A673 (cell line): ENCODE measurements around the gene LMNTD2. TPM values are rescaled to one million over a fixed set of nuclear protein-coding genes. Genes with fewer than 3 reads are reported as not detected.

Experiments used
- BruUV-seq: library from RNA; stranded (reverse); fragments of 400-500 nt; replicated peaks from 2 replicates; lab custom pipeline; 2021; lab: Mats Ljungman, UMichigan
- CTCF ChIA-PET: fragments of 300-600 bp; sonication (Branson Sonifier 250); formaldehyde crosslinking; loops from one replicate; lab custom pipeline; 2022; ENCODE audit warnings: antibody characterized with exemption; lab: Charles Lee
- POLR2A ChIA-PET: fragments of 300-600 bp; sonication (Branson Sonifier 250); formaldehyde crosslinking; loops from one replicate; lab custom pipeline; 2022; ENCODE audit warnings: antibody characterized with exemption; ENCODE audit not compliant: low non-redundant PET; lab: Charles Lee
- DNase-seq: peaks from one replicate; pipeline ENCODE4 v3.0.0-alpha.2; 2015; ENCODE audit warnings: low spot score
- H3K27ac ChIP-seq: fragments of 200-600 bp; sonication (generic); 2 replicates; pipeline ENCODE4 v1.5.1; 2016; ENCODE audit warnings: mixed run types, low read depth, mild to moderate bottlenecking, mixed read lengths, antibody characterized with exemption, low read length; ENCODE audit not compliant: poor library complexity, severe bottlenecking
- H3K27me3 ChIP-seq: fragments of 200-600 bp; sonication (generic); replicated peaks from 2 replicates; pipeline ENCODE4 v1.6.1; 2017; ENCODE audit warnings: mixed run types, low read depth, mild to moderate bottlenecking, mixed read lengths, antibody characterized with exemption, low read length; ENCODE audit not compliant: insufficient read depth, poor library complexity
- H3K36me3 ChIP-seq: fragments of 200-600 bp; sonication (generic); 2 replicates; pipeline ENCODE4 v1.6.1; 2016; ENCODE audit warnings: mixed run types, mild to moderate bottlenecking, mixed read lengths, antibody characterized with exemption, low read length; ENCODE audit not compliant: insufficient read depth, poor library complexity, severe bottlenecking
- H3K4me1 ChIP-seq: fragments of 200-600 bp; sonication (generic); 2 replicates; pipeline ENCODE4 v1.6.1; 2017; ENCODE audit warnings: mixed run types, mild to moderate bottlenecking, mixed read lengths, antibody characterized with exemption, low read length; ENCODE audit not compliant: insufficient read depth, poor library complexity, severe bottlenecking
- H3K4me3 ChIP-seq: fragments of 200-600 bp; sonication (generic); 2 replicates; pipeline ENCODE4 v1.5.1; 2016; ENCODE audit warnings: low read depth, mixed run types, mild to moderate bottlenecking, mixed read lengths, low read length; ENCODE audit not compliant: poor library complexity, severe bottlenecking
- H3K9me3 ChIP-seq: fragments of 200-600 bp; sonication (generic); 2 replicates; pipeline ENCODE4 v1.6.1; 2016; ENCODE audit warnings: mixed run types, low read depth, mild to moderate bottlenecking, mixed read lengths, antibody characterized with exemption, low read length; ENCODE audit not compliant: poor library complexity, severe bottlenecking
- EZH2 ChIP-seq: fragments of 200-600 bp; sonication (generic); IDR thresholded peaks from 2 replicates; pipeline ENCODE4 v1.6.1; 2017; ENCODE audit warnings: borderline replicate concordance, low read depth, mild to moderate bottlenecking, mixed read lengths, antibody characterized with exemption, low read length; ENCODE audit not compliant: poor library complexity, severe bottlenecking
- intact Hi-C: fragments of 100-400 bp; cut with micrococcal nuclease; formaldehyde crosslinking; loops from one replicate; pipeline ENCODE4 v1.10.0; 2022; ENCODE audit not compliant: unreplicated experiment
- total RNA-seq: library from RNA; stranded (reverse); gene quantifications from 2 replicates; pipeline ENCODE4 v1.2.3, GENCODE V29; 2021
- TF ChIP-seq, protein P1 (sequence below): fragments of 300-800, 200-600 bp; sonication (generic); conservative IDR thresholded peaks from 2 replicates; pipeline ENCODE4 v1.5.1; 2017; ENCODE audit warnings: low read depth, mild to moderate bottlenecking, antibody characterized with exemption, low read length, moderate library complexity, mixed read lengths

Gene LMNTD2
- total RNA-seq, 1 experiment from 2014 or later, result 1.1 TPM

GRCh38 chr11:537622-538430, 22.7 kb downstream of the LMNTD2 start:
- intact Hi-C loops, result no loop called here
- BruUV-seq, result no TSS peak
- peak overlapping the region; percentile 71 for H3K4me3 ChIP-seq

GRCh38 chr11:536841-537621, 23.5 kb downstream of the LMNTD2 start, which contains the start of gene LRRC56:
TSS of gene LRRC56 (plus strand) at chr11:537527. CDS start at chr11:540685, 3,158 bp downstream.
- Histone ChIP-seq H3K27ac (peak within 1 kb of the TSS; percentile 93), H3K9me3 (no peaks in the 10 kb centered on the region), H3K36me3 (peaks cover 11% of the 10 kb centered on the region), H3K4me1 (peaks cover 17% of the 10 kb centered on the region), H3K27me3 (no peaks in the 10 kb centered on the region), H3K4me3 (peak within 1 kb of the TSS; percentile 71)
- intact Hi-C loops, result no loop called here
- TF ChIP-seq, protein P1, sequence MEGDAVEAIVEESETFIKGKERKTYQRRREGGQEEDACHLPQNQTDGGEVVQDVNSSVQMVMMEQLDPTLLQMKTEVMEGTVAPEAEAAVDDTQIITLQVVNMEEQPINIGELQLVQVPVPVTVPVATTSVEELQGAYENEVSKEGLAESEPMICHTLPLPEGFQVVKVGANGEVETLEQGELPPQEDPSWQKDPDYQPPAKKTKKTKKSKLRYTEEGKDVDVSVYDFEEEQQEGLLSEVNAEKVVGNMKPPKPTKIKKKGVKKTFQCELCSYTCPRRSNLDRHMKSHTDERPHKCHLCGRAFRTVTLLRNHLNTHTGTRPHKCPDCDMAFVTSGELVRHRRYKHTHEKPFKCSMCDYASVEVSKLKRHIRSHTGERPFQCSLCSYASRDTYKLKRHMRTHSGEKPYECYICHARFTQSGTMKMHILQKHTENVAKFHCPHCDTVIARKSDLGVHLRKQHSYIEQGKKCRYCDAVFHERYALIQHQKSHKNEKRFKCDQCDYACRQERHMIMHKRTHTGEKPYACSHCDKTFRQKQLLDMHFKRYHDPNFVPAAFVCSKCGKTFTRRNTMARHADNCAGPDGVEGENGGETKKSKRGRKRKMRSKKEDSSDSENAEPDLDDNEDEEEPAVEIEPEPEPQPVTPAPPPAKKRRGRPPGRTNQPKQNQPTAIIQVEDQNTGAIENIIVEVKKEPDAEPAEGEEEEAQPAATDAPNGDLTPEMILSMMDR, result no peak
- no peak for TF ChIP-seq EZH2
- DNase-seq, result peak; percentile 93
- CTCF ChIA-PET, result no interaction called here
- BruUV-seq, result no TSS peak
- POLR2A ChIA-PET, result no interaction called here

More at GRCh38 chr11:537622-538430, 22.7 kb downstream of the LMNTD2 start:
- H3K9me3 ChIP-seq, result no peaks in the 10 kb centered on the region
- no peaks in the 10 kb centered on the region for H3K27me3 ChIP-seq
- ChIA-PET CTCF (no interaction called here), POLR2A (no interaction called here)
- H3K27ac ChIP-seq, result peak overlapping the region; percentile 73
- DNase-seq, result no peak
- H3K36me3 ChIP-seq, result peaks cover 3% of the 10 kb centered on the region
- peaks cover 17% of the 10 kb centered on the region for H3K4me1 ChIP-seq
- TF ChIP-seq, protein P1, result no peak
- TF ChIP-seq EZH2, result no peak

- peaks cover 14% of the 10 kb centered on the region for H3K36me3 ChIP-seq
- POLR2A ChIA-PET, result no interaction called here
- no TSS peak for BruUV-seq
- peak; percentile 96 for DNase-seq
- intact Hi-C loops, result no loop called here
- no peaks in the 10 kb centered on the region for H3K27me3 ChIP-seq
- CTCF ChIA-PET, result interaction anchor here (0.6 kb wide), 1 partner anchor 17 kb away, joined by 3 read pairs; no protein-coding TSS in a partner anchor
- no peaks in the 10 kb centered on the region for H3K9me3 ChIP-seq
- TF ChIP-seq EZH2, result no peak
- TF ChIP-seq, protein P1, result no peak
- peaks cover 17% of the 10 kb centered on the region for H3K4me1 ChIP-seq
- peak within 1 kb of the TSS; percentile 71 for H3K4me3 ChIP-seq
- H3K27ac ChIP-seq, result peak within 1 kb of the TSS; percentile 93
These were observed 24.8 kb downstream of the LMNTD2 start, which contains the start of gene HRAS for GRCh38 chr11:535519-536454. TSS of gene HRAS (minus strand) at chr11:535576.
